HG03175 (cell line): ENCODE results near the gene PRKG1.
"Not testable (repeated sequence)": the region's sequence is repeated elsewhere in the genome, so short reads cannot be mapped to it uniquely, and the experiment has no call there.

ENCODE experiments used
- ATAC-seq: cut with Tn5 transposase; IDR thresholded peaks from one replicate; pipeline ENCODE4 v1.9.1; 2021; ENCODE audit warnings: mild to moderate bottlenecking, moderate library complexity; ENCODE audit not compliant: unreplicated experiment

PRKG1 gene

GRCh38 chr10:52027055-52027705, 952.9 kb downstream of the PRKG1 start:
- no peak for ATAC-seq

GRCh38 chr10:52028523-52028858, 954.2 kb downstream of the PRKG1 start:
- no peak for ATAC-seq

- ATAC-seq: no peak
Observed at GRCh38 chr10:52029628-52030027, 955.3 kb downstream of the PRKG1 start.

- ATAC-seq: no peak
Observed at GRCh38 chr10:52030051-52030790, 955.9 kb downstream of the PRKG1 start.

GRCh38 chr10:52030975-52031374, 956.7 kb downstream of the PRKG1 start:
- ATAC-seq: no peak

- ATAC-seq: no peak
Observed at GRCh38 chr10:52031771-52032170, 957.5 kb downstream of the PRKG1 start.

- ATAC-seq: no peak
Observed at GRCh38 chr10:52032681-52033629, 958.7 kb downstream of the PRKG1 start.

GRCh38 chr10:52039002-52039793, 964.9 kb downstream of the PRKG1 start:
- not testable (repeated sequence) for ATAC-seq

- no peak for ATAC-seq
Observed at GRCh38 chr10:52040486-52040885, 966.2 kb downstream of the PRKG1 start.

GRCh38 chr10:52043811-52044210, 969.5 kb downstream of the PRKG1 start:
- no peak for ATAC-seq

GRCh38 chr10:52048051-52048450, 973.8 kb downstream of the PRKG1 start:
- no peak for ATAC-seq

- ATAC-seq: no peak
Observed at GRCh38 chr10:52050429-52051047, 976.3 kb downstream of the PRKG1 start.

GRCh38 chr10:52053497-52053896, 979.2 kb downstream of the PRKG1 start:
- no peak for ATAC-seq

- no peak for ATAC-seq
Observed at GRCh38 chr10:52056291-52056690, 982.0 kb downstream of the PRKG1 start.

GRCh38 chr10:52059089-52059488, 984.8 kb downstream of the PRKG1 start:
- no peak for ATAC-seq

- no peak for ATAC-seq
Observed at GRCh38 chr10:52063159-52063558, 988.9 kb downstream of the PRKG1 start.

- no peak for ATAC-seq
Observed at GRCh38 chr10:52064084-52064845, 990.0 kb downstream of the PRKG1 start.

- ATAC-seq: no peak
Observed at GRCh38 chr10:52066383-52066782, 992.1 kb downstream of the PRKG1 start.

GRCh38 chr10:52068485-52068884, 994.2 kb downstream of the PRKG1 start:
- ATAC-seq: no peak

GRCh38 chr10:52071814-52072213, 997.5 kb downstream of the PRKG1 start:
- ATAC-seq: no peak
